SU-DHL-6 (cell line): ENCODE measurements around the gene SOX5.

ENCODE experiments used
- CTCF ChIP-seq: fragments of 200-600 bp; sonication (generic); IDR thresholded peaks from one replicate; pipeline ENCODE4 v1.5.1; 2017; ENCODE audit warnings: antibody characterized with exemption, mild to moderate bottlenecking, low read length, moderate library complexity; ENCODE audit not compliant: insufficient read depth, poor library complexity, severe bottlenecking
- EZH2phosphoT487 ChIP-seq: fragments of 200-600 bp; sonication (generic), shearing (Covaris generic); conservative IDR thresholded peaks from 2 replicates; pipeline ENCODE4 v1.6.1; 2018; ENCODE audit warnings: mild to moderate bottlenecking, antibody characterized with exemption, low read length, moderate library complexity, mixed read lengths

GRCh38 chr12:23579257-23579656, 370.2 kb downstream of the SOX5 start:
- TF ChIP-seq CTCF (no peak), EZH2phosphoT487 (no peak)
